Renal pelvis (tissue), 4 donors: ENCODE data around the gene WDR86. TPM values are rescaled to one million over a fixed set of nuclear protein-coding genes. Genes with fewer than 3 reads are reported as not detected.

Experiments
- DNase-seq: peaks from one replicate; pipeline ENCODE4 v3.0.0-alpha.2; 2013
- polyA plus RNA-seq, 3 donors: library from polyadenylated mRNA; unstranded; fragments of 120-200 nt; gene quantifications; one replicate each; pipeline ENCODE4 v1.2.1, GENCODE V29; 2013; ENCODE audit not compliant: insufficient read length in 3 of 3

Gene WDR86
- polyA plus RNA-seq, 3 donors: 34.9 to 49.6 (median 49.5) TPM

- peak; percentile 79 for DNase-seq
These were observed 860 bp upstream of the WDR86 start for GRCh38 chr7:151410405-151411390.

- peak; percentile 75 for DNase-seq
These were observed 785 bp downstream of the WDR86 start for GRCh38 chr7:151408839-151409666.

GRCh38 chr7:151408498-151408838, 1.4 kb downstream of the WDR86 start:
- DNase-seq: no peak

GRCh38 chr7:151406886-151407583, 2.8 kb downstream of the WDR86 start:
- DNase-seq: no peak

GRCh38 chr7:151406051-151406875, 3.6 kb downstream of the WDR86 start:
- no peak for DNase-seq

- DNase-seq: no peak
These were observed 4.2 kb downstream of the WDR86 start for GRCh38 chr7:151405588-151405987.

- no peak for DNase-seq
These were observed 4.8 kb downstream of the WDR86 start for GRCh38 chr7:151405056-151405455.

- no peak for DNase-seq
These were observed 5.4 kb downstream of the WDR86 start for GRCh38 chr7:151404216-151405011.

GRCh38 chr7:151403764-151404163, 6.1 kb downstream of the WDR86 start:
- no peak for DNase-seq

GRCh38 chr7:151402029-151402835, 7.6 kb downstream of the WDR86 start:
- DNase-seq: no peak

GRCh38 chr7:151400626-151401315, 9.1 kb downstream of the WDR86 start:
- no peak for DNase-seq

- no peak for DNase-seq
These were observed 9.9 kb downstream of the WDR86 start for GRCh38 chr7:151399906-151400305.

GRCh38 chr7:151399305-151399601, 10.6 kb downstream of the WDR86 start:
- DNase-seq: no peak

GRCh38 chr7:151398446-151399304, 11.2 kb downstream of the WDR86 start:
- no peak for DNase-seq

- no peak for DNase-seq
These were observed 12.8 kb downstream of the WDR86 start for GRCh38 chr7:151397026-151397425.

- DNase-seq: no peak
These were observed 13.4 kb downstream of the WDR86 start for GRCh38 chr7:151396328-151396970.

- no peak for DNase-seq
These were observed 14.8 kb downstream of the WDR86 start for GRCh38 chr7:151395036-151395367.
